Gastrocnemius medialis (tissue), 4 donors: Measurements from ENCODE around the gene RBFOX2. TPM values are rescaled to one million over a fixed set of nuclear protein-coding genes. Genes with fewer than 3 reads are reported as not detected.
A peak's percentile ranks its signal among the peaks of the same experiment; 100 is the strongest.

ENCODE experiments used
- ATAC-seq, 2 donors: fragments of 150-250 bp; one replicate each; pipeline ENCODE4 v1.9.1; 2016
- DNase-seq, 2 donors: peaks; one replicate each; pipeline ENCODE4 v3.0.0-alpha.2; 2019
- H3K27ac ChIP-seq, 4 donors: fragments of 200-600 bp; sonication (generic); 1 replicate in 1 of 4; 2 replicates in 3 of 4; pipeline ENCODE4 v1.5.1; 2016 to 2018; ENCODE audit warnings: mild to moderate bottlenecking in 2 of 4, moderate library complexity in 1 of 4
- H3K27me3 ChIP-seq, 3 donors: fragments of 200-600 bp; sonication (generic) in 2 of 3; 1 replicate in 1 of 3; 2 replicates in 2 of 3; pipeline versions ENCODE4 v1.5.1 to v1.6.0; 2016 to 2019; ENCODE audit warnings: mild to moderate bottlenecking in 1 of 3, moderate library complexity in 1 of 3
- H3K36me3 ChIP-seq, 2 donors: fragments of 200-600 bp; sonication (generic) in 1 of 2; one replicate each; pipeline ENCODE4 v1.5.1; 2017 to 2018
- H3K4me1 ChIP-seq, 2 donors: fragments of 200-600 bp; sonication (generic) in 1 of 2; one replicate each; pipeline ENCODE4 v1.5.1; 2016 to 2017; ENCODE audit warnings: mild to moderate bottlenecking in 2 of 2
- H3K4me3 ChIP-seq, 4 donors: fragments of 200-600 bp; sonication (generic) in 3 of 4; 1 replicate in 1 of 4; 2 replicates in 3 of 4; pipeline ENCODE4 v1.5.1; 2016 to 2019; ENCODE audit warnings: mild to moderate bottlenecking in 2 of 4
- H3K9me3 ChIP-seq, 3 donors: fragments of 200-600 bp; sonication (generic) in 2 of 3; 1 replicate in 1 of 3; 2 replicates in 2 of 3; pipeline ENCODE4 v1.5.1; 2016 to 2019
- POLR2A ChIP-seq, 2 donors: fragments of 450-650 bp; IDR thresholded peaks; one replicate each; pipeline ENCODE4 v1.6.1; 2017; ENCODE audit warnings: antibody characterized with exemption in 2 of 2, mild to moderate bottlenecking in 2 of 2, moderate library complexity in 2 of 2
- in situ Hi-C, 4 donors: fragments of 200-750 bp; cut with MboI; loops; one replicate each; pipeline versions ENCODE4 v1.15.0 to v1.8.0; 2017; ENCODE audit warnings: low sequenced_read_pairs in 4 of 4
- intact Hi-C: fragments of 100-400 bp; cut with DNase I; formaldehyde crosslinking; loops from one replicate; pipeline ENCODE4 v1.15.1; 2023; ENCODE audit warnings: low total_unique reads
- total RNA-seq, 4 donors: library from RNA; depleted of rRNA; stranded (reverse); fragments of >200 nt; gene quantifications; one replicate each; pipeline versions ENCODE4 v1.1.0 to v1.2.3, GENCODE V29; 2016
- TF ChIP-seq, protein P1 (sequence below), 5 experiments: fragments of 450-650 bp in 3 of 5; fragments of 200-600 bp in 2 of 5; sonication (generic) in 2 of 5; IDR thresholded peaks in 4 of 5; conservative IDR thresholded peaks in 1 of 5; 1 replicate in 4 of 5; 2 replicates in 1 of 5; pipeline ENCODE4 v1.5.1; 2016 to 2019; ENCODE audit warnings: antibody characterized with exemption in 5 of 5, mild to moderate bottlenecking in 3 of 5, moderate library complexity in 3 of 5

The RBFOX2 gene
- total RNA-seq, 4 donors from 2014 or later = 26.0 to 32.1 (median 28.6) TPM

- Histone ChIP-seq H3K9me3 (no peaks in the 10 kb centered on the region), H3K27ac (peak overlapping the region in 3 of 4 donors; percentile 47 to 86 (median 65)), H3K27me3 (no peaks in the 10 kb centered on the region), H3K4me3 (no peak overlapping the region), H3K36me3 (no peaks in the 10 kb centered on the region), H3K4me1 (peaks cover 36 to 46% of the 10 kb centered on the region in 2 donors)
- intact Hi-C loops (no loop called here), in situ Hi-C loops (loop anchor here in 2 of 4 donors (25.0 kb wide), 1 partner anchor 162 kb away; no protein-coding TSS in a partner anchor)
- TF ChIP-seq, protein P1, sequence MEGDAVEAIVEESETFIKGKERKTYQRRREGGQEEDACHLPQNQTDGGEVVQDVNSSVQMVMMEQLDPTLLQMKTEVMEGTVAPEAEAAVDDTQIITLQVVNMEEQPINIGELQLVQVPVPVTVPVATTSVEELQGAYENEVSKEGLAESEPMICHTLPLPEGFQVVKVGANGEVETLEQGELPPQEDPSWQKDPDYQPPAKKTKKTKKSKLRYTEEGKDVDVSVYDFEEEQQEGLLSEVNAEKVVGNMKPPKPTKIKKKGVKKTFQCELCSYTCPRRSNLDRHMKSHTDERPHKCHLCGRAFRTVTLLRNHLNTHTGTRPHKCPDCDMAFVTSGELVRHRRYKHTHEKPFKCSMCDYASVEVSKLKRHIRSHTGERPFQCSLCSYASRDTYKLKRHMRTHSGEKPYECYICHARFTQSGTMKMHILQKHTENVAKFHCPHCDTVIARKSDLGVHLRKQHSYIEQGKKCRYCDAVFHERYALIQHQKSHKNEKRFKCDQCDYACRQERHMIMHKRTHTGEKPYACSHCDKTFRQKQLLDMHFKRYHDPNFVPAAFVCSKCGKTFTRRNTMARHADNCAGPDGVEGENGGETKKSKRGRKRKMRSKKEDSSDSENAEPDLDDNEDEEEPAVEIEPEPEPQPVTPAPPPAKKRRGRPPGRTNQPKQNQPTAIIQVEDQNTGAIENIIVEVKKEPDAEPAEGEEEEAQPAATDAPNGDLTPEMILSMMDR (IDR thresholded peaks at IDR 0.05 in 4 of 5, conservative IDR thresholded peaks at IDR 0.05 in 1 of 5) = no peak
- no peak for TF ChIP-seq POLR2A (IDR thresholded peaks at IDR 0.05)
- ATAC-seq (no peak), DNase-seq (no peak)
These were observed 278.8 kb downstream of the RBFOX2 start for GRCh38 chr22:35749808-35750207.

DNA sequence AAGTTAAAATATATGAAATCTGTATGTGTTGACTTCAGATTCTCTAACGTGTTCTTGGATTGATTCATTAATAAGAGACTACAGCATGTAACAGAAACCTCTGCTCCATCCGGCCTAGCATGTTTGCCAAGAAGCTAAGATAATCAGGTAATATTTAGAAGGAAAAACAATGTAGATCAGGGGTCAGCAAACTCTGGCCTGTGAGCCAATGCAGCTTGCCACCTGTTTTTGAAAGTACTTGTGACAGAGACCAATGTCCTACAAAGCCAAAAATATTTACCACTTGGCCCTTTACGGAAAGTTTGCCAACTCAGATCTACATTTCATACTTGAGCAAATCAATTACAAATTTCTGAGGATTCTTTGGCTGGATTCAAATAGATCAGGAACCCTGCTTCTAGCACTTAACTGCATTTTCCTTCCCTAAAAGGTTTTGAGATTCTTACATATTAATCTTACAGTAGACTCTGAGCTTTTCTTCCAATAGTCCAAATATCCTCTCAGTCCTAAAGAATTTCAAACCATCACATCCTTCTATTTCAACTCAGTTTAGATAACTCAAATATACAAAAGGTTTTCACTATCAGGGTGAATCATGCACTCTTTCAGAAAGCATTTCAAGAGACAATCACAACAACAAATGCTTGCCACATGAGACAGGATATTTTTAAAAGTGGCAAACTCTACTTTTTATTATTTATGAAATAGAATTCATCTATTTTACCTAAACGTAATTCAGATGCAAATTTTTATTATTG lies 281.5 kb downstream of the RBFOX2 start:
- TF ChIP-seq POLR2A (IDR thresholded peaks at IDR 0.05) = no peak
- TF ChIP-seq, protein P1 (IDR thresholded peaks at IDR 0.05 in 4 of 5, conservative IDR thresholded peaks at IDR 0.05 in 1 of 5) = no peak
- in situ Hi-C loops (no loop called here), intact Hi-C loops (no loop called here)
- no peaks in the 10 kb centered on the region for H3K9me3 ChIP-seq
- H3K27me3 ChIP-seq = no peaks in the 10 kb centered on the region
- H3K4me3 ChIP-seq = no peak overlapping the region
- H3K4me1 ChIP-seq = peaks cover 55 to 61% of the 10 kb centered on the region in 2 donors
- H3K27ac ChIP-seq = peak overlapping the region; percentile 63 to 86 (median 66)
- DNase-seq = no peak
- H3K36me3 ChIP-seq = no peaks in the 10 kb centered on the region
- ATAC-seq = no peak

DNA sequence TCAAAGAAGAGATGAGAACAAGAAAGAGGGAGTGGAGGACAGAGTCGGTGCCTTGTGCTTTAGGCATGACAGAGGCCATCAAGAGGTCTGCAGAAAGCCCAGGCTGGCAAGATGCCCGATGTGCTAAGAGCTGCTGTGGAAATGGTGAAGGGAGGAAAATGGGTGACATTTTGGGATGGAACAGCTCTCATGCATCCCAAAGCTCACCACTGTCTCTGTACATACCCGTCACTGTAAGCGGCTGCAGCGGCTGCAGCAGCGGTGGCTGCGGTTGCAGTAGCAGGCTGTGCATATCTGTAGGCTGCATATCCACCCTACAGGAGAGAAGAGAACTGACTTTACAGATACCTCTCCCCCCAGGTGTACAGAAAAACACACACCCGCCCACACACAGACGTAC lies 282.4 kb downstream of the RBFOX2 start:
- Histone ChIP-seq H3K4me3 (no peak overlapping the region), H3K4me1 (peaks cover 59 to 66% of the 10 kb centered on the region in 2 donors), H3K27me3 (no peaks in the 10 kb centered on the region), H3K36me3 (no peaks in the 10 kb centered on the region), H3K27ac (peak overlapping the region in 2 of 4 donors; percentile 63 to 86), H3K9me3 (no peaks in the 10 kb centered on the region)
- in situ Hi-C loops (no loop called here), intact Hi-C loops (no loop called here)
- DNase-seq (no peak), ATAC-seq (no peak)
- no peak for TF ChIP-seq POLR2A (IDR thresholded peaks at IDR 0.05)
- TF ChIP-seq, protein P1 (IDR thresholded peaks at IDR 0.05 in 4 of 5, conservative IDR thresholded peaks at IDR 0.05 in 1 of 5) = no peak

DNA sequence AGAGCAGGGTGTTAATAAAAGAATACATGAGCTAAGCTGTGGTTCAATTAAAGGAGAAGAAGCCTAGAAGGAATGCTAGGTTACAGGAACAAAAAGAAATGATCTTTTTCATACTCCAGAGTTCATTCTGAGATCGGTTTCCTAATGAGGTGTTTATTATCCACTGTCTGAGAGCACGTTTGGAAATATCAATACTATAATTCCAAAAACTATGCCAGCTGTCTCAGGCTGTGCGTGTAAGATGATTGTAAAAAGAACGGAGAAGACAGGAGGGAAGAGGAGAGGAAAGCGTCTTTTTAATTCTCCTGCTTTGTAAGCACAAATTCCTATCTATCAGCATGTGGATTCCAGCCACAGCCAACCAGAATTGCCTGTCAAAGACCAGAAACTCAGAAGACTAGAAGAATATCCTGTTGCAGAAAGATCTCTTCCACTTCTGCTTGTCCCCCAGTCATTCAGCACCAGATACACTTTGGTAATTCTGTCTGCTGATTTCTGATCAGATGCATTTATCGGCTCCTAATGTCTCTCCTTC lies 285.2 kb downstream of the RBFOX2 start:
- H3K27ac ChIP-seq = peak overlapping the region; percentile 78 to 87 (median 86)
- no peak for TF ChIP-seq POLR2A (IDR thresholded peaks at IDR 0.05)
- TF ChIP-seq, protein P1 (IDR thresholded peaks at IDR 0.05 in 4 of 5, conservative IDR thresholded peaks at IDR 0.05 in 1 of 5) = no peak
- intact Hi-C loops (loop anchor here (5.0 kb wide), 4 partner anchors 94 to 324 kb away; no protein-coding TSS in a partner anchor), in situ Hi-C loops (no loop called here)
- no peak overlapping the region for H3K4me3 ChIP-seq
- peaks cover 73 to 85% of the 10 kb centered on the region in 2 donors for H3K4me1 ChIP-seq
- DNase-seq = no peak
- no peak for ATAC-seq
- no peaks in the 10 kb centered on the region for H3K27me3 ChIP-seq
- H3K9me3 ChIP-seq = no peaks in the 10 kb centered on the region
- peaks cover 0 to 7% of the 10 kb centered on the region in 2 donors for H3K36me3 ChIP-seq
